LNCAP (cell line): ENCODE results near the gene KAZN.

Source experiments
- CTCF ChIP-seq: fragments of 450-650 bp; IDR thresholded peaks from 2 replicates; pipeline ENCODE4 v1.5.1; 2017; ENCODE audit warnings: mild to moderate bottlenecking

The KAZN gene

GRCh38 chr1:14936815-14937214 is 338.3 kb downstream of the KAZN start:
- TF ChIP-seq CTCF, result no peak

- no peak for TF ChIP-seq CTCF
These were observed 338.9 kb downstream of the KAZN start for GRCh38 chr1:14937288-14937949.

- no peak for TF ChIP-seq CTCF
These were observed 341.2 kb downstream of the KAZN start for GRCh38 chr1:14939527-14940284.

GRCh38 chr1:14940285-14940870 is 341.9 kb downstream of the KAZN start:
- no peak for TF ChIP-seq CTCF

- no peak for TF ChIP-seq CTCF
These were observed 343.4 kb downstream of the KAZN start for GRCh38 chr1:14941864-14942263.

- TF ChIP-seq CTCF, result no peak
These were observed 346.0 kb downstream of the KAZN start for GRCh38 chr1:14944471-14944985.

- no peak for TF ChIP-seq CTCF
These were observed 346.9 kb downstream of the KAZN start for GRCh38 chr1:14945132-14946010.
